ENCODE data around the gene CDA.

- TF ChIP-seq CTCF (IDR thresholded peaks at IDR 0.05): no peak
- no peak for TF ChIP-seq POLR2AphosphoS5 (IDR thresholded peaks at IDR 0.05; ENCODE audit: low read depth, low read length)
- no peak for TF ChIP-seq SIN3A (IDR thresholded peaks at IDR 0.05; ENCODE audit: borderline replicate concordance, insufficient read depth, low read depth, low read length)
Observed at GRCh38 chr1:20555025-20555757, 33.7 kb upstream of the CDA start.

Measured in Panc1 (cell line).